ENCODE measurements around the gene LANCL1.

DNA sequence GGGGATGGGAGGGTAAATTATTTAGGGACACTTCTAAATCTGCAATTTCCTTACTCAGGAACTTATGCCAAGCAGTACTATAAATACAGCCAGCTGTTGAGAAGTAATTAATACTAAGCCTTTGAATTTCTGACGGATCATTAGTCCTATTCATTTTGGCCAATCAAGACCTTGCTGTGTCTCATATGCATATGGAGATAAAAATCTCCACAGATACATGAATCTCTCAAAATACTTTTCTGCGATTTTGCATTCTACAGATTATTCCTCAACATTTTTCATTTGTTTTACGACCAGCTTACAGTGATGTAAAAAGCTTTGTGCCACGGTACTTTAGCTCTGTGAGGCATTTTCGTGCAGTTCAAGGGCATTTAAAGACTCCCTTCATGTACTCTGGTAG, 16.7 kb downstream of the LANCL1 start:
- TF ChIP-seq, protein P1, sequence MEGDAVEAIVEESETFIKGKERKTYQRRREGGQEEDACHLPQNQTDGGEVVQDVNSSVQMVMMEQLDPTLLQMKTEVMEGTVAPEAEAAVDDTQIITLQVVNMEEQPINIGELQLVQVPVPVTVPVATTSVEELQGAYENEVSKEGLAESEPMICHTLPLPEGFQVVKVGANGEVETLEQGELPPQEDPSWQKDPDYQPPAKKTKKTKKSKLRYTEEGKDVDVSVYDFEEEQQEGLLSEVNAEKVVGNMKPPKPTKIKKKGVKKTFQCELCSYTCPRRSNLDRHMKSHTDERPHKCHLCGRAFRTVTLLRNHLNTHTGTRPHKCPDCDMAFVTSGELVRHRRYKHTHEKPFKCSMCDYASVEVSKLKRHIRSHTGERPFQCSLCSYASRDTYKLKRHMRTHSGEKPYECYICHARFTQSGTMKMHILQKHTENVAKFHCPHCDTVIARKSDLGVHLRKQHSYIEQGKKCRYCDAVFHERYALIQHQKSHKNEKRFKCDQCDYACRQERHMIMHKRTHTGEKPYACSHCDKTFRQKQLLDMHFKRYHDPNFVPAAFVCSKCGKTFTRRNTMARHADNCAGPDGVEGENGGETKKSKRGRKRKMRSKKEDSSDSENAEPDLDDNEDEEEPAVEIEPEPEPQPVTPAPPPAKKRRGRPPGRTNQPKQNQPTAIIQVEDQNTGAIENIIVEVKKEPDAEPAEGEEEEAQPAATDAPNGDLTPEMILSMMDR (IDR thresholded peaks at IDR 0.05; ENCODE audit: borderline replicate concordance, extremely low read depth, low read length, poor library complexity, severe bottlenecking) = no peak
- TF ChIP-seq EZH2 (IDR thresholded peaks at IDR 0.05; ENCODE audit: borderline replicate concordance, low read depth, low read length, severe bottlenecking) = no peak
